Measurements from ENCODE around the gene PRKCA. TPM values are rescaled to one million over a fixed set of nuclear protein-coding genes. Genes with fewer than 3 reads are reported as not detected.
"Not testable (repeated sequence)": the region's sequence is repeated elsewhere in the genome, so short reads cannot be mapped to it uniquely, and the experiment has no call there.

The PRKCA gene
- total and polyA plus RNA-seq, 9 of the 15 experiments (the other 6 are each of a cell fraction or from before 2014, with no cell fraction given), result 3.2 to 33.0 (median 17.8) TPM

DNA sequence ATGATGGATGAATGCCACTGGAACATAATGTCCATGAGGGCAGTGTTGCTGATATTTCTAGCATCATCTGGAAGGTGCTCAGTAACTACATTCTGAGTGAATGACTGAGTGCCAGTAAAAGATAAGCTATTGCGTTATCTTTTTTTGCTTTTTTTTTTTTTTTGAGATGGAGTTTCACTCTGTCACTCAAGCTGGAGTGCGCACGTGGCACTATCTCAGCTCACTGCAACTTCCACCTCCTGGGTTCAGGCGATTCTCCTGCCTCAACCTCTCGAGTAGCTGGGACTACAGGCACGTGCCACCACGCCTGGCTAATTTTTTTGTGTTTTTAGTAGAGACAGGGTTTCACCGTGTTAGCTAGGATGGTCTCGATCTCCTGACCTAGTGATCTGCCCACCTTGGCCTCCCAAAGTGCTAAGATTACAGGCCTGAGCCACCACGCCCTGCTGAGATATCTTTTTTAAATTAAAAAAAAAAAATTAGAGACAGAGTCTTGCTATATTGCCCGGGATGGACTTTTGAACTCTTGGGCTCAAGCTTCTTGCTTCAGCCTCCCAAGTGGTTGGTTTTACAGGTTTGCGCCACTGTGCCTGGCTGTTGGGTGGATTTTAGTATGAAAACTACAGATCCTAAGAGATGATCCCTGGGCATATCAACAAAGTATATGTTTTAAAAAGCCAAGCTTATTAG is 43.7 kb downstream of the PRKCA start (continued):
- TF ChIP-seq, protein P1, sequence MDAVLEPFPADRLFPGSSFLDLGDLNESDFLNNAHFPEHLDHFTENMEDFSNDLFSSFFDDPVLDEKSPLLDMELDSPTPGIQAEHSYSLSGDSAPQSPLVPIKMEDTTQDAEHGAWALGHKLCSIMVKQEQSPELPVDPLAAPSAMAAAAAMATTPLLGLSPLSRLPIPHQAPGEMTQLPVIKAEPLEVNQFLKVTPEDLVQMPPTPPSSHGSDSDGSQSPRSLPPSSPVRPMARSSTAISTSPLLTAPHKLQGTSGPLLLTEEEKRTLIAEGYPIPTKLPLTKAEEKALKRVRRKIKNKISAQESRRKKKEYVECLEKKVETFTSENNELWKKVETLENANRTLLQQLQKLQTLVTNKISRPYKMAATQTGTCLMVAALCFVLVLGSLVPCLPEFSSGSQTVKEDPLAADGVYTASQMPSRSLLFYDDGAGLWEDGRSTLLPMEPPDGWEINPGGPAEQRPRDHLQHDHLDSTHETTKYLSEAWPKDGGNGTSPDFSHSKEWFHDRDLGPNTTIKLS (IDR thresholded peaks at IDR 0.05; ENCODE audit: borderline replicate concordance, low read depth), result peak; percentile 94
- TF ChIP-seq RAD51 (IDR thresholded peaks at IDR 0.05; ENCODE audit: borderline replicate concordance, low read depth) (peak; percentile 75), MECOM (CRISPR knock-in tag; IDR thresholded peaks at IDR 0.05) (peak; percentile 88), TCF3 (CRISPR knock-in tag; IDR thresholded peaks at IDR 0.05) (peak; percentile 81), ZNF589 (CRISPR knock-in tag; IDR thresholded peaks at IDR 0.05; ENCODE audit: low read depth) (peak; percentile 75), NFIC (IDR thresholded peaks at IDR 0.05) (peak; percentile 47), ATF1 (tag; IDR thresholded peaks at IDR 0.05) (peak; percentile 44), NCOA1 (IDR thresholded peaks at IDR 0.05; ENCODE audit: low read depth) (peak; percentile 64; the same call in 1 of the 2 replicates), BHLHE40 (IDR thresholded peaks at IDR 0.05; ENCODE audit: low read length) (peak; percentile 86), TOE1 (IDR thresholded peaks at IDR 0.05; ENCODE audit: borderline replicate concordance) (0 out of 2 replicates have a peak, but pooled peaks have one; percentile 33), HLTF (IDR thresholded peaks at IDR 0.05) (peak; percentile 60; the same call in 1 of the 2 replicates), NRF1 (conservative IDR thresholded peaks at IDR 0.05 in 1 of 2, IDR thresholded peaks at IDR 0.05 in 1 of 2) (peak; percentile 66 to 71), TAF9B (IDR thresholded peaks at IDR 0.05; ENCODE audit: partially characterized antibody) (peak; percentile 73), TBL1XR1 (IDR thresholded peaks at IDR 0.05; ENCODE audit: low read length in 2 of 2) (peak in 1 of 2 experiments; percentile 66; a peak in 2 of 4 replicates)
- TF ChIP-seq ATF1 (CRISPR knock-in tag; IDR thresholded peaks at IDR 0.05); TOE1 (CRISPR knock-in tag; IDR thresholded peaks at IDR 0.05; ENCODE audit: borderline replicate concordance, low read depth): not testable (repeated sequence)
- TF ChIP-seq, protein P2, sequence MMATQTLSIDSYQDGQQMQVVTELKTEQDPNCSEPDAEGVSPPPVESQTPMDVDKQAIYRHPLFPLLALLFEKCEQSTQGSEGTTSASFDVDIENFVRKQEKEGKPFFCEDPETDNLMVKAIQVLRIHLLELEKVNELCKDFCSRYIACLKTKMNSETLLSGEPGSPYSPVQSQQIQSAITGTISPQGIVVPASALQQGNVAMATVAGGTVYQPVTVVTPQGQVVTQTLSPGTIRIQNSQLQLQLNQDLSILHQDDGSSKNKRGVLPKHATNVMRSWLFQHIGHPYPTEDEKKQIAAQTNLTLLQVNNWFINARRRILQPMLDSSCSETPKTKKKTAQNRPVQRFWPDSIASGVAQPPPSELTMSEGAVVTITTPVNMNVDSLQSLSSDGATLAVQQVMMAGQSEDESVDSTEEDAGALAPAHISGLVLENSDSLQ (IDR thresholded peaks at IDR 0.05), result peak; percentile 98
- TF ChIP-seq, protein P3, sequence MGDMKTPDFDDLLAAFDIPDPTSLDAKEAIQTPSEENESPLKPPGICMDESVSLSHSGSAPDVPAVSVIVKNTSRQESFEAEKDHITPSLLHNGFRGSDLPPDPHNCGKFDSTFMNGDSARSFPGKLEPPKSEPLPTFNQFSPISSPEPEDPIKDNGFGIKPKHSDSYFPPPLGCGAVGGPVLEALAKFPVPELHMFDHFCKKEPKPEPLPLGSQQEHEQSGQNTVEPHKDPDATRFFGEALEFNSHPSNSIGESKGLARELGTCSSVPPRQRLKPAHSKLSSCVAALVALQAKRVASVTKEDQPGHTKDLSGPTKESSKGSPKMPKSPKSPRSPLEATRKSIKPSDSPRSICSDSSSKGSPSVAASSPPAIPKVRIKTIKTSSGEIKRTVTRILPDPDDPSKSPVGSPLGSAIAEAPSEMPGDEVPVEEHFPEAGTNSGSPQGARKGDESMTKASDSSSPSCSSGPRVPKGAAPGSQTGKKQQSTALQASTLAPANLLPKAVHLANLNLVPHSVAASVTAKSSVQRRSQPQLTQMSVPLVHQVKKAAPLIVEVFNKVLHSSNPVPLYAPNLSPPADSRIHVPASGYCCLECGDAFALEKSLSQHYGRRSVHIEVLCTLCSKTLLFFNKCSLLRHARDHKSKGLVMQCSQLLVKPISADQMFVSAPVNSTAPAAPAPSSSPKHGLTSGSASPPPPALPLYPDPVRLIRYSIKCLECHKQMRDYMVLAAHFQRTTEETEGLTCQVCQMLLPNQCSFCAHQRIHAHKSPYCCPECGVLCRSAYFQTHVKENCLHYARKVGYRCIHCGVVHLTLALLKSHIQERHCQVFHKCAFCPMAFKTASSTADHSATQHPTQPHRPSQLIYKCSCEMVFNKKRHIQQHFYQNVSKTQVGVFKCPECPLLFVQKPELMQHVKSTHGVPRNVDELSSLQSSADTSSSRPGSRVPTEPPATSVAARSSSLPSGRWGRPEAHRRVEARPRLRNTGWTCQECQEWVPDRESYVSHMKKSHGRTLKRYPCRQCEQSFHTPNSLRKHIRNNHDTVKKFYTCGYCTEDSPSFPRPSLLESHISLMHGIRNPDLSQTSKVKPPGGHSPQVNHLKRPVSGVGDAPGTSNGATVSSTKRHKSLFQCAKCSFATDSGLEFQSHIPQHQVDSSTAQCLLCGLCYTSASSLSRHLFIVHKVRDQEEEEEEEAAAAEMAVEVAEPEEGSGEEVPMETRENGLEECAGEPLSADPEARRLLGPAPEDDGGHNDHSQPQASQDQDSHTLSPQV (IDR thresholded peaks at IDR 0.05), result peak; percentile 90

All from K562 (cell line).